CD14-positive monocyte (primary cell): ENCODE data around the gene IGF1R. TPM values are rescaled to one million over a fixed set of nuclear protein-coding genes. Genes with fewer than 3 reads are reported as not detected.

ENCODE experiments used
- DNase-seq, 3 donors: peaks; one replicate each; pipeline ENCODE4 v3.0.0-alpha.2; 2011 to 2022
- H2AFZ ChIP-seq: 2 replicates; pipeline ENCODE4 v1.6.0; 2012; ENCODE audit warnings: mild to moderate bottlenecking, low read depth, low read length, inconsistent platforms; ENCODE audit not compliant: insufficient read depth, poor library complexity, severe bottlenecking
- H3K27ac ChIP-seq, 2 donors: 1 replicate in 1 of 2; 2 replicates in 1 of 2; pipeline ENCODE4 v1.5.1; 2012 to 2013; ENCODE audit warnings: low read length in 2 of 2, control low read depth in 1 of 2, inconsistent platforms in 1 of 2, low read depth in 1 of 2, mild to moderate bottlenecking in 1 of 2
- H3K27me3 ChIP-seq, 2 donors: one replicate each; pipeline versions ENCODE4 v1.6.0 to v1.6.1; 2011 to 2013; ENCODE audit warnings: low read length in 2 of 2; ENCODE audit not compliant: control insufficient read depth in 2 of 2, insufficient read depth in 2 of 2
- H3K36me3 ChIP-seq, 2 donors: replicated peaks in 1 of 2; 1 replicate in 1 of 2; 2 replicates in 1 of 2; pipeline versions ENCODE4 v1.5.1 to v1.6.1; 2012 to 2013; ENCODE audit warnings: low read length in 2 of 2, control low read depth in 1 of 2, inconsistent platforms in 1 of 2, mild to moderate bottlenecking in 1 of 2; ENCODE audit not compliant: insufficient read depth in 2 of 2, control insufficient read depth in 1 of 2
- H3K4me1 ChIP-seq, 2 donors: 1 replicate in 1 of 2; 2 replicates in 1 of 2; pipeline versions ENCODE4 v1.5.1 to v1.6.1; 2012 to 2013; ENCODE audit warnings: low read length in 2 of 2, control low read depth in 1 of 2, inconsistent platforms in 1 of 2, mild to moderate bottlenecking in 1 of 2, moderate library complexity in 1 of 2; ENCODE audit not compliant: insufficient read depth in 2 of 2, control insufficient read depth in 1 of 2
- H3K4me2 ChIP-seq: replicated peaks from 2 replicates; pipeline ENCODE3; 2012; ENCODE audit warnings: low read length, moderate library complexity, mild to moderate bottlenecking; ENCODE audit not compliant: poor library complexity, severe bottlenecking; ENCODE audit errors: extremely low read depth
- H3K4me3 ChIP-seq, 3 experiments: fragments of 200-600 bp in 1 of 3; sonication (generic) in 1 of 3; replicated peaks in 1 of 3; 1 replicate in 2 of 3; 2 replicates in 1 of 3; pipeline ENCODE4 v1.5.1; 2011 to 2013; ENCODE audit warnings: low read length in 3 of 3, mild to moderate bottlenecking in 3 of 3, control low read depth in 2 of 3, low read depth in 2 of 3, inconsistent platforms in 1 of 3, moderate library complexity in 1 of 3
- H3K79me2 ChIP-seq: 2 replicates; pipeline ENCODE4 v1.6.0; 2012; ENCODE audit warnings: mild to moderate bottlenecking, control low read depth, inconsistent platforms, low read length, moderate library complexity; ENCODE audit not compliant: insufficient read depth
- H3K9ac ChIP-seq: 2 replicates; pipeline ENCODE4 v1.6.0; 2017; ENCODE audit warnings: low read length, mild to moderate bottlenecking; ENCODE audit not compliant: insufficient read depth, poor library complexity, severe bottlenecking
- H3K9me3 ChIP-seq, 2 donors: replicated peaks in 1 of 2; 1 replicate in 1 of 2; 2 replicates in 1 of 2; pipeline versions ENCODE4 v1.5.1 to v1.6.1; 2012 to 2013; ENCODE audit warnings: low read length in 2 of 2, control low read depth in 1 of 2; ENCODE audit not compliant: control insufficient read depth in 1 of 2, insufficient read depth in 1 of 2
- H4K20me1 ChIP-seq: 2 replicates; pipeline ENCODE4 v1.6.0; 2012; ENCODE audit warnings: mild to moderate bottlenecking, low read length, control low read depth, moderate library complexity; ENCODE audit not compliant: insufficient read depth
- H3K27ac Mint-ChIP-seq, 7 donors: one replicate each; pipeline ENCODE4 v1.8.0; 2020; ENCODE audit warnings: mild to moderate bottlenecking in 7 of 7, mixed read lengths in 7 of 7, moderate library complexity in 6 of 7, inconsistent platforms in 2 of 7
- H3K27me3 Mint-ChIP-seq, 3 donors: one replicate each; pipeline ENCODE4 v1.8.0; 2021 to 2022; ENCODE audit warnings: low read depth in 3 of 3, mild to moderate bottlenecking in 3 of 3, mixed read lengths in 3 of 3, moderate library complexity in 3 of 3, inconsistent platforms in 1 of 3
- H3K36me3 Mint-ChIP-seq, 2 donors: one replicate each; pipeline ENCODE4 v1.8.0; 2020; ENCODE audit warnings: mixed read lengths in 2 of 2, inconsistent platforms in 1 of 2, mild to moderate bottlenecking in 1 of 2
- H3K4me1 Mint-ChIP-seq: one replicate; pipeline ENCODE4 v1.8.0; 2020; ENCODE audit warnings: mild to moderate bottlenecking, mixed read lengths
- H3K4me3 Mint-ChIP-seq, 2 donors: one replicate each; pipeline ENCODE4 v1.8.0; 2020; ENCODE audit warnings: mild to moderate bottlenecking in 2 of 2, mixed read lengths in 2 of 2, moderate library complexity in 1 of 2
- H3K9me3 Mint-ChIP-seq, 7 donors: one replicate each; pipeline ENCODE4 v1.8.0; 2020 to 2022; ENCODE audit warnings: mixed read lengths in 7 of 7, mild to moderate bottlenecking in 6 of 7, moderate library complexity in 6 of 7, inconsistent platforms in 2 of 7
- CTCF ChIP-seq: fragments of 200-600 bp; IDR thresholded peaks from one replicate; pipeline ENCODE4 v1.8.0; 2022; ENCODE audit warnings: antibody characterized with exemption, mild to moderate bottlenecking
- WGBS: methylation state at CpG from one replicate; pipeline ENCODE4 v1.1.5; 2013; ENCODE audit warnings: missing lambda C conversion rate; ENCODE audit not compliant: insufficient coverage; 5-methylcytosine and 5-hydroxymethylcytosine counted together
- intact Hi-C, 2 donors: fragments of 100-400 bp; cut with micrococcal nuclease; formaldehyde crosslinking; loops; one replicate each; pipeline versions ENCODE4 v1.15.0 to v1.15.1; 2023
- polyA plus RNA-seq, 3 donors: library from polyadenylated mRNA; depleted of rRNA in 1 of 3; unstranded in 2 of 3; stranded (reverse) in 1 of 3; fragments of 300-500 nt in 2 of 3; fragments of >200 nt in 1 of 3; fragmentation: Illumina TruSeq in 2 of 3; gene quantifications; 1 replicate in 2 of 3; 2 replicates in 1 of 3; pipeline ENCODE4 v1.2.3, GENCODE V29; 2012 to 2021

Gene IGF1R
- polyA plus RNA-seq, 3 donors = 0.35 to 4.9 (median 0.67) TPM

- no peak overlapping the region for H3K27ac ChIP-seq
- no peak overlapping the region for H3K4me2 ChIP-seq
- H3K9me3 Mint-ChIP-seq = peaks cover 0 to 1% (median 0%) of the 10 kb centered on the region in 7 donors
- no peak overlapping the region for H3K4me3 ChIP-seq
- no peak overlapping the region for H3K4me3 Mint-ChIP-seq
- H3K4me1 ChIP-seq = peaks cover 43 to 60% of the 10 kb centered on the region in 2 donors
- H3K4me1 Mint-ChIP-seq = peaks cover 57% of the 10 kb centered on the region
- no peak overlapping the region for H3K9ac ChIP-seq
- peaks cover 76% of the 10 kb centered on the region for H3K79me2 ChIP-seq
- no peaks in the 10 kb centered on the region for H3K27me3 Mint-ChIP-seq
- 91% methylated on average over 6 of the region's 10 CpGs for WGBS
- H3K36me3 Mint-ChIP-seq = no peaks in the 10 kb centered on the region
- no peak for DNase-seq
- H3K36me3 ChIP-seq = no peaks in the 10 kb centered on the region
- no peak for TF ChIP-seq CTCF
- no peaks in the 10 kb centered on the region for H3K9me3 ChIP-seq
- no peak overlapping the region for H2AFZ ChIP-seq
- no peaks in the 10 kb centered on the region for H3K27me3 ChIP-seq
- intact Hi-C loops = no loop called here
- H3K27ac Mint-ChIP-seq = peak overlapping the region in 1 of 7 donors; percentile 59
- H4K20me1 ChIP-seq = peaks cover 12% of the 10 kb centered on the region
Observed at GRCh38 chr15:98855067-98855814, 206.9 kb downstream of the IGF1R start.

GRCh38 chr15:98855815-98856531 lies 207.6 kb downstream of the IGF1R start:
- no peak overlapping the region for H3K4me3 ChIP-seq
- no peaks in the 10 kb centered on the region for H3K36me3 Mint-ChIP-seq
- TF ChIP-seq CTCF = no peak
- H3K9ac ChIP-seq = no peak overlapping the region
- peaks cover 73% of the 10 kb centered on the region for H3K79me2 ChIP-seq
- H3K4me3 Mint-ChIP-seq = no peak overlapping the region
- no peaks in the 10 kb centered on the region for H3K9me3 ChIP-seq
- H3K27ac Mint-ChIP-seq = no peak overlapping the region
- 98% methylated on average over 10 of the region's 10 CpGs for whole genome bisulfite sequencing
- no peaks in the 10 kb centered on the region for H3K27me3 ChIP-seq
- H3K4me2 ChIP-seq = no peak overlapping the region
- H3K4me1 ChIP-seq = peaks cover 44 to 60% of the 10 kb centered on the region in 2 donors
- no peak for DNase-seq
- H3K4me1 Mint-ChIP-seq = peaks cover 57% of the 10 kb centered on the region
- no peaks in the 10 kb centered on the region for H3K36me3 ChIP-seq
- peaks cover 0 to 1% (median 0%) of the 10 kb centered on the region in 7 donors for H3K9me3 Mint-ChIP-seq
- no peaks in the 10 kb centered on the region for H3K27me3 Mint-ChIP-seq
- H2AFZ ChIP-seq = no peak overlapping the region
- H4K20me1 ChIP-seq = peaks cover 8% of the 10 kb centered on the region
- intact Hi-C loops = no loop called here
- H3K27ac ChIP-seq = no peak overlapping the region
